Prostate gland (tissue), 2 donors: ENCODE data around the gene STS. TPM values are rescaled to one million over a fixed set of nuclear protein-coding genes. Genes with fewer than 3 reads are reported as not detected.

Source experiments
- DNase-seq: peaks from one replicate; pipeline ENCODE4 v3.0.0-alpha.2; 2019; ENCODE audit warnings: low spot score
- H3K27ac ChIP-seq, 2 donors: fragments of 200-600 bp; sonication (generic); 2 replicates each; pipeline ENCODE4 v1.5.1; 2017 to 2019
- H3K27me3 ChIP-seq: fragments of 200-600 bp; sonication (generic); replicated peaks from 2 replicates; pipeline ENCODE4 v1.5.1; 2019; ENCODE audit not compliant: insufficient read depth
- H3K36me3 ChIP-seq, 2 donors: fragments of 200-600 bp; sonication (generic); 1 replicate in 1 of 2; 2 replicates in 1 of 2; pipeline versions ENCODE4 v1.5.1 to v1.8.1; 2017 to 2019
- H3K4me1 ChIP-seq: fragments of 200-600 bp; sonication (generic); replicated peaks from 2 replicates; pipeline ENCODE4 v1.5.1; 2019
- H3K4me3 ChIP-seq, 2 donors: fragments of 200-600 bp; sonication (generic); 2 replicates each; pipeline ENCODE4 v1.5.1; 2017 to 2019
- H3K9me3 ChIP-seq: fragments of 200-600 bp; sonication (generic); 2 replicates; pipeline ENCODE4 v1.5.1; 2017
- POLR2A ChIP-seq: fragments of 450-650 bp; IDR thresholded peaks from one replicate; pipeline ENCODE4 v1.6.1; 2016; ENCODE audit warnings: antibody characterized with exemption, mild to moderate bottlenecking
- POLR2AphosphoS5 ChIP-seq: sonication (generic); formaldehyde crosslinking; IDR thresholded peaks from one replicate; pipeline ENCODE4 v1.6.1; 2017; ENCODE audit warnings: antibody characterized with exemption
- WGBS: methylation state at CpG from one replicate; pipeline ENCODE4 v1.1.5; 2018; 5-methylcytosine and 5-hydroxymethylcytosine counted together
- intact Hi-C: fragments of 100-400 bp; cut with DNase I; formaldehyde crosslinking; loops from one replicate; pipeline ENCODE4 v1.14.2; 2022
- total RNA-seq, 2 donors: library from RNA; depleted of rRNA; stranded (reverse); fragments of >200 nt; gene quantifications; one replicate each; pipeline ENCODE4 v1.1.0, GENCODE V29; 2016
- TF ChIP-seq, protein P1 (sequence below), 4 experiments: fragments of 200-600 bp in 2 of 4; fragments of 450-650 bp in 2 of 4; sonication (generic) in 2 of 4; IDR thresholded peaks; 1 replicate in 3 of 4; 2 replicates in 1 of 4; pipeline ENCODE4 v1.5.1; 2016 to 2019; ENCODE audit warnings: antibody characterized with exemption in 4 of 4, mild to moderate bottlenecking in 2 of 4, moderate library complexity in 2 of 4

Gene STS
- total RNA-seq, 2 donors from 2014 or later, result 9.8 to 10.0 TPM

DNA sequence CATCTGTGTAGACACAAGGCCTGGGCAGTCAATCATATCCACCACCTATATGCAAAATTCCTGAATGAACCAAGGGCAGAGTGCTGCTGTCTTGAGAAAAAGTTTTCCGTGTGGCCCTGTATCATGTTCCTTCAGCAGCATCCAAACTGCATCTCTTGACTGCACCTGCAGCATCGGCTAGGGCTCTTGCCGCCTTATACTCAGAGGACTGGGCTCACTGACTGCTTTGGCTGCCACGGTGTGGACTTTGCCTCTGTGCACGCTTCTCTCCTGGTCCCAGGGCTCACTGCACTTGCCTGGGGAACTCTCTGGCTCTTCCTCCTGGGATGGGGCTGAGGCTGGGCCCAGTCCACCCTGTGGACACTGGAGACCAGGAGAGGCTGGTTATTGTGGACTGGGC is 39.5 kb upstream of the STS start:
- DNase-seq, result no peak
- TF ChIP-seq POLR2A (no peak), POLR2AphosphoS5 (no peak)
- TF ChIP-seq, protein P1, sequence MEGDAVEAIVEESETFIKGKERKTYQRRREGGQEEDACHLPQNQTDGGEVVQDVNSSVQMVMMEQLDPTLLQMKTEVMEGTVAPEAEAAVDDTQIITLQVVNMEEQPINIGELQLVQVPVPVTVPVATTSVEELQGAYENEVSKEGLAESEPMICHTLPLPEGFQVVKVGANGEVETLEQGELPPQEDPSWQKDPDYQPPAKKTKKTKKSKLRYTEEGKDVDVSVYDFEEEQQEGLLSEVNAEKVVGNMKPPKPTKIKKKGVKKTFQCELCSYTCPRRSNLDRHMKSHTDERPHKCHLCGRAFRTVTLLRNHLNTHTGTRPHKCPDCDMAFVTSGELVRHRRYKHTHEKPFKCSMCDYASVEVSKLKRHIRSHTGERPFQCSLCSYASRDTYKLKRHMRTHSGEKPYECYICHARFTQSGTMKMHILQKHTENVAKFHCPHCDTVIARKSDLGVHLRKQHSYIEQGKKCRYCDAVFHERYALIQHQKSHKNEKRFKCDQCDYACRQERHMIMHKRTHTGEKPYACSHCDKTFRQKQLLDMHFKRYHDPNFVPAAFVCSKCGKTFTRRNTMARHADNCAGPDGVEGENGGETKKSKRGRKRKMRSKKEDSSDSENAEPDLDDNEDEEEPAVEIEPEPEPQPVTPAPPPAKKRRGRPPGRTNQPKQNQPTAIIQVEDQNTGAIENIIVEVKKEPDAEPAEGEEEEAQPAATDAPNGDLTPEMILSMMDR (IDR thresholded peaks at IDR 0.05), result no peak
- no peaks in the 10 kb centered on the region for H3K27me3 ChIP-seq
- H3K4me3 ChIP-seq, result no peak overlapping the region
- no peaks in the 10 kb centered on the region for H3K36me3 ChIP-seq
- H3K27ac ChIP-seq, result no peak overlapping the region
- 92% methylated on average over 5 of the region's 5 CpGs for WGBS
- H3K4me1 ChIP-seq, result no peaks in the 10 kb centered on the region
- intact Hi-C loops, result no loop called here
- H3K9me3 ChIP-seq, result no peaks in the 10 kb centered on the region

- intact Hi-C loops, result no loop called here
- no peak for TF ChIP-seq POLR2AphosphoS5
- TF ChIP-seq, protein P1 (IDR thresholded peaks at IDR 0.05), result no peak
- TF ChIP-seq POLR2A, result no peak
- no peaks in the 10 kb centered on the region for H3K36me3 ChIP-seq
- no peaks in the 10 kb centered on the region for H3K4me1 ChIP-seq
- no peaks in the 10 kb centered on the region for H3K9me3 ChIP-seq
- H3K27ac ChIP-seq, result peak overlapping the region; percentile 42 to 61
- no peak for DNase-seq
- WGBS, result 5% methylated on average over 11 of the region's 11 CpGs
- no peak overlapping the region for H3K4me3 ChIP-seq
- H3K27me3 ChIP-seq, result no peaks in the 10 kb centered on the region
Measured at GRCh38 chrX:7109049-7109531, 38.4 kb upstream of the STS start.

GRCh38 chrX:7109838-7110793 is 37.4 kb upstream of the STS start:
- Histone ChIP-seq H3K36me3 (no peaks in the 10 kb centered on the region), H3K27me3 (no peaks in the 10 kb centered on the region), H3K9me3 (no peaks in the 10 kb centered on the region), H3K27ac (no peak overlapping the region), H3K4me1 (no peaks in the 10 kb centered on the region), H3K4me3 (no peak overlapping the region)
- WGBS, result 83% methylated on average over 12 of the region's 12 CpGs
- TF ChIP-seq POLR2AphosphoS5 (no peak), POLR2A (no peak)
- TF ChIP-seq, protein P1 (IDR thresholded peaks at IDR 0.05), result no peak
- intact Hi-C loops, result no loop called here
- DNase-seq, result no peak

- Histone ChIP-seq H3K4me3 (no peak overlapping the region), H3K36me3 (no peaks in the 10 kb centered on the region), H3K27ac (no peak overlapping the region), H3K9me3 (no peaks in the 10 kb centered on the region), H3K4me1 (no peaks in the 10 kb centered on the region), H3K27me3 (no peaks in the 10 kb centered on the region)
- intact Hi-C loops, result no loop called here
- DNase-seq, result no peak
- TF ChIP-seq, protein P1 (IDR thresholded peaks at IDR 0.05), result no peak
- TF ChIP-seq POLR2AphosphoS5 (no peak), POLR2A (no peak)
- 69% methylated on average over 5 of the region's 5 CpGs for WGBS
Measured at GRCh38 chrX:7110821-7111276, 36.7 kb upstream of the STS start.
